Measurements from ENCODE around the gene INCA1.
"Not testable (repeated sequence)": the region's sequence is repeated elsewhere in the genome, so short reads cannot be mapped to it uniquely, and the experiment has no call there.

Gene INCA1

GRCh38 chr17:5033352-5034015 is 36.2 kb upstream of the INCA1 start:
- Histone ChIP-seq H3K27me3 (ENCODE audit: insufficient read depth, low read depth) (no peaks in the 10 kb centered on the region), H3K36me3 (ENCODE audit: insufficient read depth) (no peaks in the 10 kb centered on the region), H3K4me2 (no peak overlapping the region), H3K4me1 (ENCODE audit: low read depth, poor library complexity, severe bottlenecking) (peaks cover 5% of the 10 kb centered on the region), H3K9ac (no peak overlapping the region), H4K20me1 (ENCODE audit: insufficient read depth) (no peaks in the 10 kb centered on the region), H2AFZ (ENCODE audit: low read depth) (no peak overlapping the region), H3K4me3 (IDR thresholded peaks at IDR 0.05; ENCODE audit: insufficient read depth, low read depth, low read length) (no peak overlapping the region), H3K27ac (no peak overlapping the region), H3K79me2 (ENCODE audit: insufficient read depth, low read depth) (no peaks in the 10 kb centered on the region)
- TF ChIP-seq, protein P1, sequence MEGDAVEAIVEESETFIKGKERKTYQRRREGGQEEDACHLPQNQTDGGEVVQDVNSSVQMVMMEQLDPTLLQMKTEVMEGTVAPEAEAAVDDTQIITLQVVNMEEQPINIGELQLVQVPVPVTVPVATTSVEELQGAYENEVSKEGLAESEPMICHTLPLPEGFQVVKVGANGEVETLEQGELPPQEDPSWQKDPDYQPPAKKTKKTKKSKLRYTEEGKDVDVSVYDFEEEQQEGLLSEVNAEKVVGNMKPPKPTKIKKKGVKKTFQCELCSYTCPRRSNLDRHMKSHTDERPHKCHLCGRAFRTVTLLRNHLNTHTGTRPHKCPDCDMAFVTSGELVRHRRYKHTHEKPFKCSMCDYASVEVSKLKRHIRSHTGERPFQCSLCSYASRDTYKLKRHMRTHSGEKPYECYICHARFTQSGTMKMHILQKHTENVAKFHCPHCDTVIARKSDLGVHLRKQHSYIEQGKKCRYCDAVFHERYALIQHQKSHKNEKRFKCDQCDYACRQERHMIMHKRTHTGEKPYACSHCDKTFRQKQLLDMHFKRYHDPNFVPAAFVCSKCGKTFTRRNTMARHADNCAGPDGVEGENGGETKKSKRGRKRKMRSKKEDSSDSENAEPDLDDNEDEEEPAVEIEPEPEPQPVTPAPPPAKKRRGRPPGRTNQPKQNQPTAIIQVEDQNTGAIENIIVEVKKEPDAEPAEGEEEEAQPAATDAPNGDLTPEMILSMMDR (conservative IDR thresholded peaks at IDR 0.05; ENCODE audit: low read depth, low read length): no peak

GRCh38 chr17:5032865-5033264 is 35.5 kb upstream of the INCA1 start:
- no peaks in the 10 kb centered on the region for H3K79me2 ChIP-seq (ENCODE audit: insufficient read depth, low read depth)
- no peaks in the 10 kb centered on the region for H3K27me3 ChIP-seq (ENCODE audit: insufficient read depth, low read depth)
- no peaks in the 10 kb centered on the region for H3K36me3 ChIP-seq (ENCODE audit: insufficient read depth)
- H4K20me1 ChIP-seq (ENCODE audit: insufficient read depth): no peaks in the 10 kb centered on the region
- no peak overlapping the region for H3K27ac ChIP-seq
- no peak overlapping the region for H3K4me2 ChIP-seq
- peaks cover 5% of the 10 kb centered on the region for H3K4me1 ChIP-seq (ENCODE audit: low read depth, poor library complexity, severe bottlenecking)
- TF ChIP-seq, protein P1 (conservative IDR thresholded peaks at IDR 0.05; ENCODE audit: low read depth, low read length): no peak
- H3K4me3 ChIP-seq (IDR thresholded peaks at IDR 0.05; ENCODE audit: insufficient read depth, low read depth, low read length): no peak overlapping the region
- no peak overlapping the region for H3K9ac ChIP-seq
- H2AFZ ChIP-seq (ENCODE audit: low read depth): no peak overlapping the region

DNA sequence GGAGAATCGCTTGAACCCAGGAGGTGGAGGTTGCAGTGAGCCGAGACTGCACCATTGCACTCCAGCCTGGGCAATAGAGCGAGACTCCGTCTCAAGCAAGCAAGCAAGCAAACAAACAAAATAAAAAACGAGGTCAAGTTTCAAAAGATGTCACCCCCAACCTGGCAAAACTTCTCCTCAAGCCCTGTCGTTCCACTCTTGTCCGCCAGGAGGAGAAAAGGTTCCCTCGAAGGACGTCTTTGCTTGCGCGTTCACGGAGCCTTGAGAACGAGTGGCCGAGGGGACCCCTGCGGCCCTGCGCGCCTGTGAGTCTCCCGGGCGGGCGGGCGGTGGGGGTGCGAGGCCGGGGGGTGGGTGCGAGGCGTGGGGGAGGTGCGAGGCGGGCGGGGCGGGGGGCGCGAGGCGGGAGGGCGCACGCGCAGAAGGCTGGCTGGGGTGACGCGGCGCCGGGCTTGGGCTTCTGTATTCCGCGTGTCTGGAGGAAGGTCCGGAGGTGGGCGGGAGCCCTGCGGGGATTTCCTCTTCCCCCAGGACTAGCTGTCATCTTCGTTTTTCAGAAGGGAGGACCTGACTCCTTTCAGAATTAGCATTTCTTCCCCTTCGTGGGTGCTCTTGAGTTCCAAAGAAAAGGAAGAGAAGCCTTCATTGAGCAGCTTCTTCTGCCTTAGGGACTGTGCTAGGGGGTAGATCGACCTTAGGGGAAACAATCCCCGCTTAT is 34.2 kb upstream of the INCA1 start:
- H3K4me2 ChIP-seq: no peak overlapping the region
- no peaks in the 10 kb centered on the region for H4K20me1 ChIP-seq (ENCODE audit: insufficient read depth)
- H3K9ac ChIP-seq: no peak overlapping the region
- H3K4me1 ChIP-seq (ENCODE audit: low read depth, poor library complexity, severe bottlenecking): peaks cover 5% of the 10 kb centered on the region
- H3K27me3 ChIP-seq (ENCODE audit: insufficient read depth, low read depth): no peaks in the 10 kb centered on the region
- no peak overlapping the region for H3K4me3 ChIP-seq (IDR thresholded peaks at IDR 0.05; ENCODE audit: insufficient read depth, low read depth, low read length)
- H3K79me2 ChIP-seq (ENCODE audit: insufficient read depth, low read depth): no peaks in the 10 kb centered on the region
- peak overlapping the region; percentile 47; the same call in 1 of the 2 replicates for H2AFZ ChIP-seq (ENCODE audit: low read depth)
- H3K36me3 ChIP-seq (ENCODE audit: insufficient read depth): no peaks in the 10 kb centered on the region
- no peak overlapping the region for H3K27ac ChIP-seq
- TF ChIP-seq, protein P1 (conservative IDR thresholded peaks at IDR 0.05; ENCODE audit: low read depth, low read length): peak; percentile 31

DNA sequence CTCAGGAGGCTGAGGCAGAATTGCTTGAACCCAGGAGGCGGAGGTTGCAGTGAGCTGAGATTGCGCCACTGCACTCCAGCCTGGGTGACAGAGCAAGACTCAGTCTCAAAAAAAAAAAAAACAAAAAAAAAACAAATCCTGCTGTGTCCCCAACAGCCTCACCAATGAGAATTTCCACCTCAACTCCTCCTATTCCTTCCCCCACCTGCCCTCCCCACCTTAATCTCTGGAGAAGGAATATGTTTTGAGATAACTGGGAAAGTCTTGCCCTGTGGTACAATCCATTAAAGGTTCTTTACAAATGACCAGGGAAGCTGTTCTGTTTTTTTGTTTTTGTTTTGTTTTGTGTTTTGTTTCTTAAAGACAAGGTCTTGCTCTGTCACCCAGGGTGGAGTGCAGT is 32.8 kb upstream of the INCA1 start:
- not testable (repeated sequence) for H2AFZ ChIP-seq (ENCODE audit: low read depth); H3K4me3 ChIP-seq (IDR thresholded peaks at IDR 0.05; ENCODE audit: insufficient read depth, low read depth, low read length); H3K36me3 ChIP-seq (ENCODE audit: insufficient read depth); H3K79me2 ChIP-seq (ENCODE audit: insufficient read depth, low read depth); H3K27ac ChIP-seq; H3K4me2 ChIP-seq; H3K9ac ChIP-seq; H3K4me1 ChIP-seq (ENCODE audit: low read depth, poor library complexity, severe bottlenecking); H4K20me1 ChIP-seq (ENCODE audit: insufficient read depth); H3K27me3 ChIP-seq (ENCODE audit: insufficient read depth, low read depth)

- Histone ChIP-seq H3K79me2 (ENCODE audit: insufficient read depth, low read depth) (no peaks in the 10 kb centered on the region), H2AFZ (ENCODE audit: low read depth) (no peak overlapping the region), H3K27me3 (ENCODE audit: insufficient read depth, low read depth) (no peaks in the 10 kb centered on the region), H3K4me2 (no peak overlapping the region), H3K4me1 (ENCODE audit: low read depth, poor library complexity, severe bottlenecking) (peaks cover 5% of the 10 kb centered on the region), H3K4me3 (IDR thresholded peaks at IDR 0.05; ENCODE audit: insufficient read depth, low read depth, low read length) (no peak overlapping the region), H4K20me1 (ENCODE audit: insufficient read depth) (no peaks in the 10 kb centered on the region), H3K9ac (no peak overlapping the region), H3K27ac (no peak overlapping the region), H3K36me3 (ENCODE audit: insufficient read depth) (no peaks in the 10 kb centered on the region)
- TF ChIP-seq, protein P1 (conservative IDR thresholded peaks at IDR 0.05; ENCODE audit: low read depth, low read length): no peak
Measured at GRCh38 chr17:5027916-5028315, 30.6 kb upstream of the INCA1 start.
